ENCODE results near the gene ADAM15.
A peak's percentile ranks its signal among the peaks of the same experiment; 100 is the strongest.

ADAM15 gene

DNA sequence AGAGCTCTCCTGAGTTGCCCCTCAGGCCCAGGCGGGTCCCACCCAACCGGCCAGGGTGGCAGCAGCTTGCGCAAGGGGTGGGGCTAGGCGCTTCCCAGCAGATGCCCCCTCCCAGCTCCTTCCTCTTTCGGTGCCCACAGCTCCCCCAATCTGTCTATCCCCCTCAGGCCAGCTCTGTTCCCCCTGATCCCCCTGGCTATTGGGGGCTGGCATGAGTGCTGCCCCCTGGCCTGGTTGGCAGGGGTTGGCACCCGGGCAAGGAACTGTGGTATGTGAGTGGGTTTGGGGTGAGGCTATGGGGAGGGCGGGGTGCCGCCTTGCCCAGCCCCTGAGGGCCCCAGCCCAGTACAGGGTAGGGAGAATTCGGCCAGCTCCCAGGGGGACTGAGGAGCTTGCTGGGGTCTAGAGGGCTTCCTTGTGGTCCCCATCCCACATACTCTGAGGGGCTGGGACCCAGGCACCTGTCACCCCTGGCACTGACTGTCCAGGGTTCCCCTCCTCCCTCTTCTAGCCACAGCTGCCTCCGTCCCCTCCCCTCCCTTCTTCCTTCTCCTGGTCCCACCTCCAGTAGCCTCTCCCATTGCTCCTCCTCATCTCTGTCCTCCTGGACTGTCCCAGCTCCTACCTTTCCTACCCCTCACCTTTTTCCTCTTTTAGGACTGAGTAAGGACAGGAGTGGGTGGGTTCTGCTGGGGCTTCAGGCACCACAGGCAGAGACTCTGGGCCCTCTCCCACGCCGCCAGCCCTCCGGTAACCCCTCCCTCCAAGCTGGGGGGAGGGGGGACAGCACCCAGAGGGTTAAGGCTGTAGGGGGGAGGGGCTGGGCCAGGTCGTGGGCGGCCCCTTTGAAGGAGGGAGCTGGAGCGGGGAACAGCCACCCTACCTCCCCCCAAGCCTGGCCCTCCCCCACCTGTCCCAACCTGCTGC is 42.8 kb upstream of the ADAM15 start:
- H3K9me3 Mint-ChIP-seq, result no peaks in the 10 kb centered on the region
- peaks cover 77% of the 10 kb centered on the region for H3K36me3 Mint-ChIP-seq (ENCODE audit: low read depth)
- H3K4me1 Mint-ChIP-seq (ENCODE audit: low read depth), result peaks cover 94% of the 10 kb centered on the region
- peak overlapping the region; percentile 100 for H3K27ac Mint-ChIP-seq
- H3K27me3 Mint-ChIP-seq, result no peaks in the 10 kb centered on the region
- H3K4me3 Mint-ChIP-seq, result peak overlapping the region; percentile 92
- intact Hi-C loops (cut with micrococcal nuclease), result loop anchor here (5.0 kb wide), 1 partner anchor 36 kb away; the partner anchor contains the start of genes CKS1B and SHC1

DNA sequence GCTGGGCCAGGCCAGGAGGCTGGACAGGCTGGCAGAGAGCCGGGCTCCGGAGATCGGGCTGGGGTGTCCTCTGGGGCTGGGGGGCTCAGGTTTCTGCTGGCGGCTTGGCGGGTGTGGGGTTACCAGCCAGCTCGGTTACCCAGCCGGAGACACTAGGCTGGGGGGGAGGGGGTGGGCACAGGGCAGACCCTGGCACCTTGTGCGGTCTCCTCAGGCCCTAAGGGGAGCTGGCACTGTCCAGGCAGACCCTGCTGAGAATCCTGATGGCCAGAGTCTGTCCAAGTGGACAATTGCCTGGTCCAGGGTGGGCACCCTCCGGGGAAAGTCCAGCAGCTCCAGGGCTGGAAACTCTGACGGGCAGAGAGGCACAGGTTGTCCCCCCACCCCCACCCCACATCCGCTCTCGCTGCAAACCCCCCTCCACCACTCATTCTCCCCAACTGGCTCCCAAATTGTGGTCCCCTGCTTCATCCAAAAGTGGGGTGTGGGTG is 41.9 kb upstream of the ADAM15 start:
- Mint-ChIP-seq H3K9me3 (no peaks in the 10 kb centered on the region), H3K36me3 (ENCODE audit: low read depth) (peaks cover 77% of the 10 kb centered on the region), H3K27ac (peak overlapping the region; percentile 100), H3K4me3 (peak overlapping the region; percentile 92), H3K4me1 (ENCODE audit: low read depth) (peaks cover 96% of the 10 kb centered on the region), H3K27me3 (no peaks in the 10 kb centered on the region)
- intact Hi-C loops (cut with micrococcal nuclease), result loop anchor here (5.0 kb wide), 1 partner anchor 37 kb away; the partner anchor contains the start of genes CKS1B and SHC1

DNA sequence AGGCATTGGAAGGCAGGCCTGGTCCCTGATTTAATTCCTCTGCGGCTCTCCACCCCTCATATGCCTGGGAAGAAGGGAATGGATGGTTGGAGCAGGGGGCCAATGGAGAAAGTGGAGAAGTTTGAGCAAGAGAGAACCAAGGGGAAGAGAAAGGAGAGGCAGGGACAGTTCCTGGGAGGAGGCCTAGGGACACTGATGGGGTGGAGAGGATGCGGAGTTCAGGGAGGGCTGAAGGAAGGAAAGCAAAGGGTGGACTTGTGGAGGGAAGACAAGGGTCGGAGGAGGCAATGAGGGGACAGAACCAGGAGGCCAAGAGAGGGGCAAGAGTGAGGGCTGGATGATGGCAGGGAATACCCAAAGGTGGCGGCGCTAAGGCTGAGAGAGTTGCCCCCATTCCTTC is 41.4 kb upstream of the ADAM15 start:
- H3K4me3 Mint-ChIP-seq, result peak overlapping the region; percentile 92
- H3K36me3 Mint-ChIP-seq (ENCODE audit: low read depth), result peaks cover 79% of the 10 kb centered on the region
- H3K27ac Mint-ChIP-seq, result peak overlapping the region; percentile 100
- intact Hi-C loops (cut with micrococcal nuclease), result loop anchor here (5.0 kb wide), 1 partner anchor 37 kb away; the partner anchor contains the start of genes CKS1B and SHC1
- peaks cover 92% of the 10 kb centered on the region for H3K4me1 Mint-ChIP-seq (ENCODE audit: low read depth)
- H3K9me3 Mint-ChIP-seq, result no peaks in the 10 kb centered on the region
- no peaks in the 10 kb centered on the region for H3K27me3 Mint-ChIP-seq

DNA sequence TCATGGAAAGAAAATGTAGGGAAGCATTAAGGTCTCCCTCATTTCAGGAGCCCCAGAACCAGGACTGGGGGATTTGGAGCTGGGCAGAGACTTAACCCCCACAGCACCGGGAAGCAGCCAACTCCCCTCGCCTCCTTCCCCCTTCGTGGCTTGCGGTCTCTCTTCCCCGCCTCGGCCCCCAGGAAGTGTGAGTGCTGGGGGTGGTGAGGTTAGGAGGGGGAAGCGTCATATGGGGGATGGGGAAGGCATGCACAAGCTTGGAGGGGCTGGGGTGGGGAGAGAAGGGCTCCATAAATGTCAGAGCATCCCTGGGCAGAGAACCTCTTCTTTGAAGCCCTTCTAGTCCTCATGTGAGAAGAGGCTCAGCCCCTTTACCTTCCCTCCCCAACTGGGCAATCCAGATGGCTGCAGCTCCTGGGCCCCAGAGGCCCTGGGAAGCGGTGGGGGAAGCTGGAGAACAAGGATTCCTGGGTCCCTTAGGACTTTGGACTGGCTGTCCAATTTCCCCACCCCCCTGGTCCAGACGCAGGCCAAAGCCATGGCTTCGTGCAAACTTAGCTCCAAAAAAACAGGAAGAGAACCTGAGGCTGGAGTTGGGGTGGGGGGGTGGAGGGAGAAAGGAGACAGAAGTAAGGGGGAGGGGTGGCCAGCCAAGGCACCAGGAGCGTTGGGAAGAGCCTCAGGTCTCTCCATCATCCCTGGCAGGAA is 40.8 kb upstream of the ADAM15 start:
- H3K27me3 Mint-ChIP-seq, result no peaks in the 10 kb centered on the region
- no peaks in the 10 kb centered on the region for H3K9me3 Mint-ChIP-seq
- peaks cover 90% of the 10 kb centered on the region for H3K4me1 Mint-ChIP-seq (ENCODE audit: low read depth)
- intact Hi-C loops (cut with micrococcal nuclease), result no loop called here
- H3K4me3 Mint-ChIP-seq, result peak overlapping the region; percentile 92
- peaks cover 85% of the 10 kb centered on the region for H3K36me3 Mint-ChIP-seq (ENCODE audit: low read depth)
- H3K27ac Mint-ChIP-seq, result peak overlapping the region; percentile 100

DNA sequence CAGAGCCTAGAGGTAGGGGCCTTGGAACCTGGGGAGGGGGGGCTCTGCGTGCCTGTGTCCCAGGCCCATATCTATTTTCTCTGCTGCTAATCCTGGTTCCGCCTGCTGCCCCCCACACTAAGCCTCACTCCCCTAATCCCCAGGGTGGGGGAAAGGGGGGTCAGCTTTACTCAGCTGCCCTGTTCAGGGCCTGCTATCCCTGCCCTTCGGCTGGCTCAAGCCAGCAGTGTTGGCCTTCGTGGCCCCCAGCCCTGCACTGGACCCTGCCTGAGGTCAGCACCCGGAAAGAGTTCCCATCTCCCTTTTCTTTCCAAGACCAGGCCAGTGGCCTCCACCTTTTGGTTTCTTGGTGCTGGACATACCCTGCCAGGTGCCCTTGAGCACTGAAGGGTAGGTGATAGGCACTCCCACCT is 40.1 kb upstream of the ADAM15 start:
- peaks cover 90% of the 10 kb centered on the region for H3K4me1 Mint-ChIP-seq (ENCODE audit: low read depth)
- H3K27me3 Mint-ChIP-seq, result no peaks in the 10 kb centered on the region
- H3K36me3 Mint-ChIP-seq (ENCODE audit: low read depth), result peaks cover 89% of the 10 kb centered on the region
- intact Hi-C loops (cut with micrococcal nuclease), result no loop called here
- H3K4me3 Mint-ChIP-seq, result peak overlapping the region; percentile 92
- H3K9me3 Mint-ChIP-seq, result no peaks in the 10 kb centered on the region
- H3K27ac Mint-ChIP-seq, result peak overlapping the region; percentile 100

DNA sequence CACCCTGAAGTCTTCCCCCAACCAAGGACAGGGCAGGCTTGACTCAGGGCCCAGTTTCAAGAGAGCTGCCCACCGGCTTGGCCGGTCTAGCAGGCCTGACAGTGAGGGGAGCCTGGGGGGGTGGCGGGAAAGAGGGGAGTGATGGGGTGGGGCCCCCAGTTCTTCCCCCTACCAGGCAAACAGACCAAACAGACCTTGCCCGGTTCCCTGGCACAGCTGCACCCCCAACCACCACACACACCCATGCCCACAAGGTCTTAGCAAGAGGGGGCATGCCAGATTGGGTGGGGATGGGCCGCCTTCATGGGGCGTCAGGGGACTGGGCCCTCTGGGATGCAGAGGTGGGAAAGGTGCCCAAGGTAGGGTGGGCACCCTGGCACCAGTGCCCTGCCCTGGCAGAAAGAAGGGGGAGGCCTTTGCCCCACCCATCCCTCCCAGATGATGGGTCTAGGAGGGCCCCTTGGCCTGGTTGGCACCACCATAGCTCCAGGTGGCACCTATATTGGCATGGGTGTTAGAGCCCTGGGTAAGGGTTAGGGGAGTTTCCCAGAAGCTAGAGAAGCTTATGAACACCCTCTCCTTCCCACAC is 39.6 kb upstream of the ADAM15 start:
- Mint-ChIP-seq H3K4me1 (ENCODE audit: low read depth) (peaks cover 90% of the 10 kb centered on the region), H3K9me3 (no peaks in the 10 kb centered on the region), H3K27ac (peak overlapping the region; percentile 100), H3K27me3 (no peaks in the 10 kb centered on the region), H3K36me3 (ENCODE audit: low read depth) (peaks cover 89% of the 10 kb centered on the region), H3K4me3 (peak overlapping the region; percentile 92)
- intact Hi-C loops (cut with micrococcal nuclease), result no loop called here

DNA sequence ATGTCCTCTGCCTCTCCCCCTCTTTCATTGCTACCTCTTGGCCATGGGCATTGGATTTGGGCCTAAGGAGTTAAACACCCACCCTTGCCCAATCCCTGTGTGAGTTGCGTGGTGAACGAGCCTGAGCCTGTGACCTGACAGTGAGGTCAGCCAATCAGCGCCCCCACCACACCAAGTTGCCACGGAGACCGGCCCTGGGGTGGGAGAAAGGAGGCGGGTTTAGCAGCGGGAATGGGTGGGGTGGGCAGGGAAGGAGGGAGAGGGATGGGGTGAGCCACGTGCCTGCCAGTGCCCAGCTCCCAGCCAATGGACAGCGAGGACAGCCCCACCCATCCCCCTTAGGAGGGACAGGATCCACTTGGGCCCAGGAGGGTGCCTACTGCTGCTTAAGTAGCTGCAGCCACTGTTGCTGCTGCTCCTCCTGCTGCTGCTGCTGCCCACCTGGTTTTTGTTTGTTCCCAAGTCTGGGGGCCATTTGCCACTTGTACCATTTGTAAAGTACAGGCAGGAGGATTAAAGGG is 39.0 kb upstream of the ADAM15 start:
- H3K4me3 Mint-ChIP-seq, result peak overlapping the region; percentile 70
- intact Hi-C loops (cut with micrococcal nuclease), result no loop called here
- H3K9me3 Mint-ChIP-seq, result no peaks in the 10 kb centered on the region
- no peaks in the 10 kb centered on the region for H3K27me3 Mint-ChIP-seq
- H3K27ac Mint-ChIP-seq, result peak overlapping the region; percentile 100
- H3K36me3 Mint-ChIP-seq (ENCODE audit: low read depth), result peaks cover 90% of the 10 kb centered on the region
- peaks cover 90% of the 10 kb centered on the region for H3K4me1 Mint-ChIP-seq (ENCODE audit: low read depth)

DNA sequence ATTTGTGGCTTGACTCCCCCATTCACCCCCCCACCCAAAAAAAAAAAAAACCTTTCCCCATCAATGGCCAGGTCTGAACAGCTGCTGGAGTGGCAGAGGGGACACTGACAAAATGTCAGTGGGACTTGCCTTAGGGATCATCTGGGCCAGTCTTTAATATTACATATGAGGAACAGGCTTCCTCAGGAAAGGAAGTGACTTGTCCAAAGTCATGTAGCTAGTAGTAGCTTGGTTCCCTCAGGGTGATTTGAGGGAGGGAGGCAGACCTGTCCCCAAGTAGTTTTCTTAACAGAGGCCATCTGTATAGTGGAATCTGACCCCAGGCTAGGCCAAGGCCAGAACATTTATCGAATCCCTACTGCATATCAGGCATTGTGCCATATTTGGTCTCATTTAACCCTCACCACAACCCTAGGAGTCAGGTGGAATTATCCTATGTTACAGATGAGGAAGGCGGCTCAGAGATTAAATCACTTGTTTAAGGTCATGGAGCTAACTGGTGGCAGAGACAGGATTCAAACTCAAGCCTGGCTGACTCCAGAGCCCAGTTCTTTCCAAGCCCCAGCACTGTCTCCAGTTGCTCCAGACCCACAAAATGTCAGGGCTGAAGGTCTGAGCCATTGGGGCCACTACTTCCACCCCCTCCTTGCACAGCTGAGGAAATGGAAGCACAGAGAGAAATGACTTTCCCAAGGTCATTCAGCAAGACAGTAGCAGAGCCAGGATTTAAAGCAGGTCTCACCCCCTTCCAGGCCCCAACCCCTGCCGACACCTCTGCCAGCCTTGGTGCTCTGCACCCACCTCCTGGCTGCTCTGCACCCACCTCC is 38.1 kb upstream of the ADAM15 start:
- H3K27me3 Mint-ChIP-seq, result no peaks in the 10 kb centered on the region
- peaks cover 89% of the 10 kb centered on the region for H3K4me1 Mint-ChIP-seq (ENCODE audit: low read depth)
- peak overlapping the region; percentile 70 for H3K4me3 Mint-ChIP-seq
- peak overlapping the region; percentile 100 for H3K27ac Mint-ChIP-seq
- intact Hi-C loops (cut with micrococcal nuclease), result no loop called here
- H3K36me3 Mint-ChIP-seq (ENCODE audit: low read depth), result peaks cover 92% of the 10 kb centered on the region
- no peaks in the 10 kb centered on the region for H3K9me3 Mint-ChIP-seq

DNA sequence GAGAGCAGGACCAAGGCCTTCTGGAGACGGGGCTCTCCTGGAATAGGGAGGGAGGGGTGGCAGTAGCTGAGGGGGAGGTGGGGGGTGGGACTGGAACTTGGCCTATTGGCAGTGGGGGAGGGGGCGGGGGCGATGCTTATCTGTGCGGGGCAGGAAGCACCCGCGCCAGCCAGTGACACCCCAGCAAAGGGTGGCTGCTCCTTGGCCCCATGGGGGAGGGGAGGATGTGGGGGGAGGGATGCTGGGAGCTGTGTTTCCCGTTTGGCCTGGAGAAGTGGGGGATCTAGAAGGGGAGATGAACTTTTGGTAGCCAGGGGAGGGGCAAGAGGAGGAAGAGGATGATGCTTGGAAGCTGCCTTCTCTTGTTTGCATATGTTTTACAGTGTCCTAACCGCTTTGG is 37.5 kb upstream of the ADAM15 start:
- no peaks in the 10 kb centered on the region for H3K9me3 Mint-ChIP-seq
- no peak overlapping the region for H3K4me3 Mint-ChIP-seq
- intact Hi-C loops (cut with micrococcal nuclease), result no loop called here
- peak overlapping the region; percentile 100 for H3K27ac Mint-ChIP-seq
- H3K36me3 Mint-ChIP-seq (ENCODE audit: low read depth), result peaks cover 92% of the 10 kb centered on the region
- peaks cover 92% of the 10 kb centered on the region for H3K4me1 Mint-ChIP-seq (ENCODE audit: low read depth)
- no peaks in the 10 kb centered on the region for H3K27me3 Mint-ChIP-seq

DNA sequence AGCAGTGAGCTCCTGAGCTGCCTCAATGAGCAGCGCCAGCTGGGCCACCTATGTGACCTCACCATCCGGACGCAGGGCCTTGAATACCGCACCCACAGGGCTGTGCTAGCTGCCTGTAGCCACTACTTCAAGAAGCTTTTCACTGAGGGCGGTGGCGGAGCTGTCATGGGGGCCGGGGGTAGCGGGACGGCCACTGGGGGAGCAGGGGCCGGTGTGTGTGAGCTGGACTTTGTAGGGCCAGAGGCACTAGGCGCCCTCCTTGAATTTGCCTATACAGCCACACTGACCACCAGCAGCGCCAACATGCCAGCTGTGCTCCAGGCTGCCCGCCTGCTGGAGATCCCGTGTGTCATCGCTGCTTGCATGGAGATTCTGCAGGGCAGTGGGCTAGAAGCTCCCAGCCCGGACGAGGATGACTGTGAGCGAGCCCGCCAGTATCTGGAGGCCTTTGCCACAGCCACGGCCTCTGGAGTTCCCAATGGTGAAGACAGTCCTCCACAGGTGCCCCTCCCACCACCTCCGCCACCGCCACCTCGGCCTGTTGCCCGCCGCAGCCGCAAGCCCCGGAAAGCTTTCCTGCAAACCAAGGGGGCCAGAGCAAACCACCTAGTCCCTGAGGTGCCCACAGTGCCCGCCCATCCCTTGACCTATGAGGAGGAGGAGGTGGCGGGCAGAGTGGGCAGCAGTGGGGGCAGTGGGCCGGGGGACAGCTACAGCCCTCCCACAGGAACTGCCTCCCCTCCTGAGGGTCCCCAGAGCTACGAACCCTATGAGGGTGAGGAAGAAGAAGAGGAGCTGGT is 36.2 kb upstream of the ADAM15 start:
- Mint-ChIP-seq H3K4me1 (ENCODE audit: low read depth) (peaks cover 92% of the 10 kb centered on the region), H3K4me3 (no peak overlapping the region), H3K27me3 (no peaks in the 10 kb centered on the region), H3K9me3 (no peaks in the 10 kb centered on the region), H3K27ac (peak overlapping the region; percentile 50), H3K36me3 (ENCODE audit: low read depth) (peaks cover 92% of the 10 kb centered on the region)
- intact Hi-C loops (cut with micrococcal nuclease), result loop anchor here (5.0 kb wide), 1 partner anchor 37 kb away; the partner anchor contains the start of gene ADAM15

DNA sequence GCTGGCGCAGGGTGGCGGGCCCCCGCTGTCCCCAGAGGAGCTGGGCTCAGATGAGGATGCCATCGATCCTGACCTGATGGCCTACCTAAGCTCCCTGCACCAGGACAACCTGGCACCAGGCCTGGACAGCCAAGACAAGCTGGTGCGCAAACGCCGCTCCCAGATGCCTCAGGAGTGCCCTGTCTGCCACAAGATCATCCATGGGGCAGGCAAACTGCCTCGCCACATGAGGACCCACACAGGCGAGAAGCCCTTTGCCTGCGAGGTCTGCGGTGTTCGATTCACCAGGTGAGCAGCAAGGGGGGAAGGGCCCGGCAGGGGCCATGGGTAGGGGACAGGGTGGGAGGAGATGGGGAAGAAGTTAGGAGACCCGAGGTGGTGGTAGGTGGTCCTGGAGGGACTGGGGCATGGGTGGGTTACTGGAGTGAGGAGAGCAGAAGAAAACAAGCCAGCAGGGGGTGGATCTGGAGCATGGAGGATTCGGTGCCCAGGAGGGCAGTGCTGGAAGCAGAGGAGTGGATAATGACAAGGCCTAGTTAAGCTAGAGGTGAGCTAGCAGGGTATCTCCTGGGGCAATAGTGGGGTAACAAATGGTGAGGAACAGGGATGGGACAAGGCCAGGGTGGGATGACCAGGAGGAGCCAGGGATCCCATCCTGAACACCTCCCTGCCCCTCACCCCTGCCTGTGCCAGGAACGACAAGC is 35.4 kb upstream of the ADAM15 start:
- Mint-ChIP-seq H3K27ac (peak overlapping the region; percentile 50), H3K4me3 (no peak overlapping the region), H3K36me3 (ENCODE audit: low read depth) (peaks cover 89% of the 10 kb centered on the region), H3K4me1 (ENCODE audit: low read depth) (peaks cover 88% of the 10 kb centered on the region), H3K27me3 (no peaks in the 10 kb centered on the region), H3K9me3 (no peaks in the 10 kb centered on the region)
- intact Hi-C loops (cut with micrococcal nuclease), result loop anchor here (5.0 kb wide), 1 partner anchor 37 kb away; the partner anchor contains the start of gene ADAM15

Data from dendritic cell treated with granulocyte-macrophage colony-stimulating factor and Interleukin-4, amounts not matched to agents 40 ng/mL and 50 ng/mL, for 4 days (primary cell).